Measurements from ENCODE around the gene ARF6. TPM values are rescaled to one million over a fixed set of nuclear protein-coding genes. Genes with fewer than 3 reads are reported as not detected.

The ARF6 gene
- total and polyA plus RNA-seq, 9 of the 15 experiments (the other 6 are each of a cell fraction or from before 2014, with no cell fraction given) = 15.3 to 35.2 (median 24.9) TPM

GRCh38 chr14:49862089-49862673 lies 30.7 kb upstream of the ARF6 start (continued):
- TF ChIP-seq CTCF (IDR thresholded peaks at IDR 0.05 in 2 of 3, conservative IDR thresholded peaks at IDR 0.05 in 1 of 3; ENCODE audit: insufficient read depth in 2 of 3, low read depth in 1 of 3, low read length in 3 of 3) (peak; percentile 100), PPARD (CRISPR knock-in tag; IDR thresholded peaks at IDR 0.05) (no peak), GABPB2 (CRISPR knock-in tag; conservative IDR thresholded peaks at IDR 0.05) (no peak), FOSL1 (tag; conservative IDR thresholded peaks at IDR 0.05) (peak; percentile 52), TAF15 (IDR thresholded peaks at IDR 0.05; ENCODE audit: low read depth, low read length) (no peak), ZNF395 (CRISPR knock-in tag; IDR thresholded peaks at IDR 0.05) (peak; percentile 52), SREBF2 (CRISPR knock-in tag; IDR thresholded peaks at IDR 0.05) (no peak), TBL1XR1 (IDR thresholded peaks at IDR 0.05; ENCODE audit: low read length in 2 of 2) (peak in 1 of 2 experiments; percentile 45; a peak in 1 of 4 replicates), REST (IDR thresholded peaks at IDR 0.05; ENCODE audit: borderline replicate concordance) (peak; percentile 12; the same call in 1 of the 2 replicates), REST (CRISPR knock-in tag; IDR thresholded peaks at IDR 0.05; ENCODE audit: low read depth) (no peak), RAD21 (CRISPR knock-in tag; conservative IDR thresholded peaks at IDR 0.05 in 1 of 2, IDR thresholded peaks at IDR 0.05 in 1 of 2) (peak; percentile 46 to 77)

Data from K562 (cell line).